ENCODE data around the gene OAS1.

Gene OAS1

DNA sequence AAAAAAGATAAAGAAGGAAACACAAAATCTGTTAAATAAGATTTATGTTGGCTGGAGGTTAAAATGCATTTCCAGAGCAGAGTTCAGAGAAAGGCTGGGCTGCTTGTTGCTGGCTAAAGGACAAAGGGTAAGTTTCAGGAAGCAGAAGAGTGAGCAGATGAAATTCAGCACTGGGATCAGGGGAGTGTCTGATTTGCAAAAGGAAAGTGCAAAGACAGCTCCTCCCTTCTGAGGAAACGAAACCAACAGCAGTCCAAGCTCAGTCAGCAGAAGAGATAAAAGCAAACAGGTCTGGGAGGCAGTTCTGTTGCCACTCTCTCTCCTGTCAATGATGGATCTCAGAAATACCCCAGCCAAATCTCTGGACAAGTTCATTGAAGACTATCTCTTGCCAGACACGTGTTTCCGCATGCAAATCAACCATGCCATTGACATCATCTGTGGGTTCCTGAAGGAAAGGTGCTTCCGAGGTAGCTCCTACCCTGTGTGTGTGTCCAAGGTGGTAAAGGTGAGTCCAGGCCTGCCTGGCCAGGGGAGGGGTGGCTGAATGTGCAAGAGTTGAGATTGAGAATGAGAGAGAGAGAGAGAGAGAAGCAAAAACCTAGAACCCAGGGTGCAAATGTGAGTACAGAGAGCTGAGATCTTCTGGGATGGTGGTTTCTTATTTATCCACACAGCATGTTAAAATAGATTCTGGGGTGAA lies at the start of gene OAS1:
TSS of gene OAS1 (plus strand) at position 251 of the 703 bp plus-strand sequence. CDS start at position 329, 78 bp downstream.
- DNase-seq (ENCODE audit: low read depth): peak; percentile 14

DNA sequence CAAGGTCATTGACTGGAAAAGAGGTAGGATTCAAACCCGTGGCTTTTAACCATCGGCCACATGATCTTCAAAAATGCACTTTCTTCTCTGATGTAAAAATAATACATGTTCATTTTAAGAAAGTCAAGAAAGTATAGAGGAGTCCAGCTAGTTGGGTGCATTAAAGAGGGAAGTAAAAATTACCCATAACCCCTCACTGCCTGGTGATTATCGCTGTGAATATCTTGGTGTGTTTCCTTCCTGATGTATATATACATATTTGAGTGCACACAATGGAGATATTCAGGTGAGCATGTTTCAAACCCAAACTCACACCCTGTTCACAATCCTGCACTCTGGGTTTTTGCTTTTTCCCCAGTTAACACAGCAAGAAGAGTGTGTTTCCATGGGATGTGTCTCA lies 47.5 kb upstream of the OAS1 start:
- DNase-seq (ENCODE audit: low read depth): no peak

DNA sequence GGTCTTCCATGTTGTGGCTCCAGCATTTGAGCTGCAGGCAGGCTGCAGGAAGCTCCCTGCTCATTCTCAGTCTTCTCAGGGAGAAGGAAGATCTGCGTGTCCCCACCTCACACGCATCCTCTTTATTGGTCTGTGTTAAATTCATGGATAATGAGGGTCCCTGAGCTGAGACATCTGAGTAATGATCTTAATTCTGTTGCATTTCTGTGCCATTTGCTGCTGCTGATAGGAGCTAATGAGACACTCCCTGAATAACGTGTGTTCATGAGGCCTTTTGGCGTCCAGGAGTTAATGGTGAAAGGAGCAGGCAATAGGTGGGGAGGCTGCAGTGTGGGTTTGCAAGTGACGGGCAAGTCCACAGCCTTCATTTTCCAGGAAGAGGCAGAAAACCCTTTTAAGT lies 46.6 kb upstream of the OAS1 start:
- no peak for DNase-seq (ENCODE audit: low read depth)

DNA sequence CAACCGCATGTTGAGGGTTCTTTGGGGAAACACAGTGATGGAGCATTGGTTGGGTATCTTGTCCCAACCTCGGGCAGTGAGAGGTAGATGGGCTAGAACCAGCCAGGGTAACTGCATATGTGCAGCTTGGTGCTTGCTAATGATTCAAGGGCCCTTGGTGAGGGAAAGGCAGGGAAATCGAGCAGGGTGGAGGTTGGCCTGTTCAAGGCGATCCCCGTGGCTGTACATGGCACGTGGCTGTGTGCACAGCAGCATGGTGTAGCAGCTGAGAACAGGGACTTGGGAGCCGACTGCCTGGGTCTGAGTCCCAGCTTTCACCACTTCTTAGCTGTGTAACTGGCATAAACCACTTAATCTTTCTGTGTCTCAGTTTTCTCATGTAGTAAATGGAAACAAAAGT lies 45.5 kb upstream of the OAS1 start:
- DNase-seq (ENCODE audit: low read depth): no peak

DNA sequence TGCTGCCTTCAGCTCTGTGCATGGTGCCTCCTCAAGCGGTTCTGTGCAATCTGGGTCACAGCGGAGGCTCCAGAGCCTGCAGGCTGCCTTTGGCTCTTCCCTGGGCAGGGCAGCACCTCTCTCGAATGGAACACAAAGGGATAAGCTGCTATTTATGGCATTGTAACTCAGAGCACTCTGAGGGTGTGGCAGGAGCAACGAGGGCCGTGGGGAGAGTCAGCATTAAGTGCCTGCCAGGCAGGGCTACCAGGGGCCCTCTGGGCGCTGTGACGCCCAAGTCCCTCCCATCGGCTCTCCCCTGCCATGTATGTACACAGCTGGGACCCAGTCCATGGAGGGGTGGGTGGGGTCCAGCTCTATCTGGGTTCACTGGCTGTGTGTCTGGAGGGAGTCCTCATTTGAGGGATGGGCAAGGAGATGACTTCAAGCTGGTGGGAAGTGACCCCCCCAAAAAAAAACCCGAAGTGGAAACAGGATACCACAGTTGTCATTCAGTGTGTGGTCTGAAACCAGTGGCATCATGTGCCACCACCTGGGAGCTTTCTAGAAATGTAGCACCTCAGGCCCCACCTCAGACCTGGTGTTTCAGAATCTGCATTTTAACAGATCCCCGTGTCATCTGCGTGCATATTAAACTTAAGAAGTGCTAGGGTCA lies 44.0 kb upstream of the OAS1 start:
- DNase-seq (ENCODE audit: low read depth): no peak

DNA sequence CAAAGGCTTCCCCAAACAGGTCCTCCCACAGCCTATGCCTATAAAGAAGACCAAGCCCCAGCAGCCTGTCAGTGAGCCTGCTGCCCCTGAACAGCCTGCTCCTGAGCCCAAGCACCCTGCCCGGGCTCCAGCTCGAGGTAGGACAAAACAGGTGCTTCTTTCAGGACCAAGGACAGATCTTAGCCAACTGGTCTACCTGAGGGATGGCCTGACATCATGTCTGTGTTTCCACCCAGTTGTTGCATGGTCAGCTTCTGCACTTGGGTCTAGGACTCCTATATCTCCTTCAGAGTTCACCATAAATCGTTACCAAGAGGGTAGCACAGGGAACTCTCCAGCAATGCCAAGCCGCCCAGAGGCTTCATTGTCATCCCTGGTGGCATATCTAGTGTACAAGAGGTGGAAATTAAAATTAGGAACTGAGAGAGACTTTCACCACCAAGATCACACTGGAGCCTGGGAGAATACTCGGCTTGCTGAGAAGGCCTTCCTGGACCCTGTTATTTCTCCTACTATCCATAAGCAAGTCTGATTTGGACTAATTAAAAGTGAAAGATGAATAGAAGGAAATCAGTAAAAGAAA lies 38.2 kb upstream of the OAS1 start:
- DNase-seq (ENCODE audit: low read depth): no peak

DNA sequence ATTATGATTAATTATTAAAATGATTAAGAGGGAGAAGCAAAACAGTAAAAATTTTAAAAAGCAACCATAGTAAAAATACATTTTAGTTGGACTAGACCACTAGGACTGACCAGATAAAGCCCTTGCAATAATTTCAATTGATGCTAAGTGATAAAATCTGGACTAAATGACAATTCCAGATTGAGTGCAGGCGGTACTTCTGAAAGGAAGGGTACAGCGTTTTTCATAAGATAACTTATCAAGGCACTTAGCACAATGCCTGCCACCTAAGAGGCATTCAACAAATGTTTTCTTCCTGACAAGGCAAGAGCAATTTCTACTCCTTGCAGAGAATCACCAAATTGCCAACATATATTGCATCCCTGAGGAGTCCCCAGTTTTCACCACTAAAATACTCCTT lies 37.7 kb upstream of the OAS1 start:
- DNase-seq (ENCODE audit: low read depth): no peak

DNA sequence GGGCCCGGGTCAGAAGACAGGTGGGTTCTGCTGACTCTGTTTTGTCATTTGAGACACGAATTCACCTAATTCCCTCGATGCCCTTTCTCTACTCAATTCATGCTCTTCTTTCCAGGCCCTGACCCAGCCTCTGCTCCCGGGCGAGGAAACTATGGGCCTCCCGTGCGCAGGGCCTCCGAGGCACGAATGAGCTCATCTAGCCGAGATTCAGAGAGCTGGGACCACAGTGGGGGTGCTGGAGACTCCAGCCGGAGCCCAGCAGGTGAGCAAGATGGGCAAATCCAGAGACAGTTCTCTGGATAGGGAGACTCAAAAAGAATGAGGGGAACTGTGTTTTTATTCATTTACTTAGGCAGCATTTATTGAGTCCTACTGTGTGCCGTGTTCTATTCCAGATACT lies 37.0 kb upstream of the OAS1 start:
- no peak for DNase-seq (ENCODE audit: low read depth)

DNA sequence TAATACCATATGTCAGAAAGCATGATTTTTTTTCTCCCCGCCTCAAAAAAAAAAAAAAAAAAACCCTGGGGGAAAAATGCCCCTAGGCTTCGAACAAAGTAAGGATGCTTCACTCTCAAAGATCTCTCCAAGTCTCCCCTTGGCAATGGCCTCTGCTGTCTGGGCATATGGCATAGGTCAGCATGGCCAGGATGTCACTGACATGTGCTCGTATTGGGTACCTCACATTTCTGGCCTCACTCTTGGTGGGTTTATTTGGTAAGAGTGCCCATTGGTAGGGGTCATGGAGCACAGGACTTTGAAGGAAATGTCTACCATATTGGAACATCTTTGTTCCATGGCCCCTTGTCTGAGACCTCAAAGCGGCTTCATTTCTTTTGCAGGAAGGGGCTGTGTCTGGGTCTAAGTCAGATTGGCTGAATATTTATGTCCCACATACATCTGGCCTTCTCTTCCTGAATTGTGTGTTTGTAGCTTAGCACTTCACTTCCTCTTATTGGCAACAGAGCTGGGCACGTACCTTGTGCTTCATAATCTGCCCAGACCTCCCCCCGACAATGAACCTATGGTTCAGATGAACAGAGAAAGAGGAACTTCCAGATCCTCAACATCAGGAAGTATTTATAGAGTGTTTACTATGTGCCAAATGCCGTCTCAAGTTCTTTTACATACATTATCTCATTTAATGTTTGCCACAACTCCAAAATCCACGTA lies 36.3 kb upstream of the OAS1 start:
- DNase-seq (ENCODE audit: low read depth): no peak

DNA sequence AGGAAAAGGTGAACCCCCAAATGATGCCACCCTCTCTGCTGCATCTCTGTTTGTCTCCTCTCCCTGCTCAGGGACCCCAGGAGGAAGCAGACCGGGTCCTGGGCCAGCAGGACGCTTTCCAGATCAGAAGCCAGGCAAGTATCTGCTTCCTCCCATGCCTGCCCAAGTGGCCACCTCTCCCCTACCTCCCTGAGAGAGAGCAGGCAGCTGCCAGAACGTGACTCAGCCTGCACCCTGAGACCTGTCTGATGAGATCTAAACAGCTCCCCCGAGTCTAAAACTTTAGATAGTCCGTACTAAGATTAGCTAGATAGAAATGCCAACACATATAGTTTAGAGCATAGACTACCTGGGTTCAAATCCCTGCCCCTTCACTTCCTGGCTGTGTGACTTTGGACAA lies 31.2 kb upstream of the OAS1 start:
- DNase-seq (ENCODE audit: low read depth): no peak

DNA sequence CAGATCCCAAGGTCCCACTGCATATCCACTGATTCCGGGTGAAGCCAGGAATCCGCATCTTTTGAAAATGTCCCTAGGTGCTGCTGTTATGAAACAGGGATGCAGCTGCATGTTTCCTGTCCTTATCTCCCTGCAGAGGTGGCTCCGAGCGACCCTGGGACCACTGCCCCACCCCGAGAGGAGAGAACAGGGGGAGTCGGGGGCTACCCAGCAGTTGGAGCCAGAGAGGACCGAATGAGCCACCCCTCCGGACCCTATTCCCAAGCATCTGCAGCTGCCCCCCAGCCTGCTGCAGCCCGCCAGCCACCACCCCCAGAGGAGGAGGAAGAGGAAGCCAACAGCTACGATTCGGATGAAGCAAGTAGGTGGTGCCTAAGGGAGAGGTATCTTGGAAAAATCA lies 30.3 kb upstream of the OAS1 start:
- DNase-seq (ENCODE audit: low read depth): no peak

DNA sequence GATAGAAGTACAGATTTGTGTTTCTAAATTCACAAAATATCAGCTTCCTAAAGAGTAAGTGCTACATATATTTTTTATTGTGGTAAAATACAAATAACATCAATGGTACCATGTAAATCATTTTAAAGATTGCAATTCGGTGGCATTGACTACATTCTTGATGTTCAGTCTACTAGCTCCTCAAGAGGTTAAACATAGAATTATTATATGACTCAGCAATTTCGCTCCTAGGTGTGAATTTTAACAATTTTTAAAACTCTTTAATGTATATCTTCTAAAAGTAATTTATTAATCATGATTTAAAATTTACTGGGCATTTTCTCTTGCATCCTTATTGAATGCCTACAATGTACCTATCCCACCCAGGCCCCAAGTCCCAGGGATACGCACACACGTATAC lies 29.8 kb upstream of the OAS1 start:
- DNase-seq (ENCODE audit: low read depth): no peak

DNA sequence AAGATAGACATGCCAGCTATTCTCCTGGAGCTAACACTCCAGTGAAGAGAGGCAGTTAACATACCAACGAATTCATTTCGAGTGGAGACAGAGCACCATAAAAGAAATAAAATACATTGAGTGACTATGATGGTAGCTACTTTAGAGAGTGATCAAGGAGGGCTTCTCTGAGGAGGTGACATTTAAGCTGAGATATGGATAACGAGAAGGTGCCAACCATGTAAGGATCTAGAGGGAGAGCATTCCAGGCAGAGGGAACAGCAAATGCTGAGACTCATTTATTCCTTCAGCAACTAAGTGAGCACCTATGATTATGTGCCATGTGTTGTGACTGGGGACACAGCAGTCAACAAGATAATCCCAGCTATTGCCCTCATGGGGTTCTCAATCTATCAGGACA lies 28.3 kb upstream of the OAS1 start:
- DNase-seq (ENCODE audit: low read depth): no peak

DNA sequence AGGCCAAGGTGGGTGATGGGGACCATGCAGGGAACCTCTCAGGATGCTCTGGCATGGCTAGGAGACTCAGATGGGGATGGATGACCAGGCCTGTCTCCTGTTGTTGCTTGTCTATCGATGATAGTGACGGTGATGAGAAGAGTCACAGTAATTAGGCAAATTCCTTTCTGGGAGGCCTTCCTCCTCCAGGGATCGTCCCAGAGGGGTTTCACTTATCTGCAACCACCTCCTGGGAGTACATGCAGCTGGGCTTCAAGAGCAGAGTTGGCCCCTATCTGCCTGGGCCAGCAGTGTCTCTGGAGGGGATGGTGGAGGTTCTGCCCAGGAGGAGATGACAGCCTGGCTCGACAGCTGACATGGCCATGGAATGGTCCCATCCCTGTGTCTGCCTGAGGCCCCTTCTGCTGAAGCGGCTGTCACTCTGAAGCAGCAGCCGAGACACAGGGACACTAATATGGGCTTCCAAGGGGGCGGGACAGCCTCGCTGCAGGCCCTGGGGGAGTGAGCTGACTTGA lies 27.5 kb upstream of the OAS1 start:
- DNase-seq (ENCODE audit: low read depth): no peak

DNA sequence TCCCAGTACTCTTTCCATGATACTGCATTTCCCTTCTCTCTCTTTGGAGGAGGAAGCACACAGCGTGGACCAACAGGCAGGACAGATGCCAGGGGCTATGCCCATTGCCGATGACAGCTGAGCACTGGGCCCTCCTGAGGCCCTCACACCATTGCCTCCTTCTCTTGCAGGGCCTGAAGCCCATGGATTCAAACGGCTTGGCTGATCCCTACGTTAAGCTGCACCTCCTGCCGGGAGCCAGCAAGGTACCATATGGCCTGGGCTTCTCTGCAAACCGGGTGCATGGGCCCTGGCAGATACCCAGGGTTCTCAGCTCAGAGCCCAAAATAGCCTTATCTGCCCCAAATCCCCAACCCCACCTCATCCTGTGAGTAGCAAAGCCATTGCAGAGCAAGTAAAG lies 25.2 kb upstream of the OAS1 start:
- no peak for DNase-seq (ENCODE audit: low read depth)

DNA sequence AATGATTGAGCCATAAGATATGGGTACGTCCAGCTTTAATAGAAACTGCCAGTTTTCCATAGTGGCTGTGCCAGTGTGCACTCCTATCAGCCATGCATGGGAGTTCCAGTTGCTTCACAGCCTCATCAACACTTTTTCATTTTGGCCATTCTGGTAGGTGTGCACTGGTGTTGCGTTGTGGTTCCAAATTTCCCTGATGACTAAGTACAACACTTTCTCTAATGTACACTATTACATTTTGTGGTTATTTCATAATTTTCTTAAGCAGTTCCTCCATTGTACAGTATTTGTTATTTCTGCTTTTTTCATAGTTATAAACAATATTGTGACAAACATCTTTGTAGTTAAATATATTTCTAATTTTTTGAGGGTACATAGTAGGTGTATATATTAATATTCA lies 21.5 kb upstream of the OAS1 start:
- no peak for DNase-seq (ENCODE audit: low read depth)

DNA sequence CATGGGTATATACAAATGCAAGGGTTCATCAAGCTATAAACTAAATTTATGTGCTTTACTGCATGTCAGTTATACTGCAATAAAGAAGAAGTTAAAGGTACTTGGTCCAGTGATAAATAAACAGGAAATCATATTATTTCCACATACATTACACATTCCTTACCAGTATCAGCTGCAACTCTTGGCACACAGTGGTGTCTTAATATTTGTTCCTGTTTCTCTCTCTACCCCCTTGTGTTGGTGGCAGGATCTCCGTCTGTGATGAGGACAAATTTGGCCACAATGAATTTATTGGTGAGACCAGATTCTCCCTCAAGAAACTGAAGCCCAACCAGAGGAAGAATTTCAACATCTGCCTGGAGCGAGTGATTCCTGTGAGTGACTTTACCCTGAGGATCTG lies 19.2 kb upstream of the OAS1 start:
- DNase-seq (ENCODE audit: low read depth): no peak

DNA sequence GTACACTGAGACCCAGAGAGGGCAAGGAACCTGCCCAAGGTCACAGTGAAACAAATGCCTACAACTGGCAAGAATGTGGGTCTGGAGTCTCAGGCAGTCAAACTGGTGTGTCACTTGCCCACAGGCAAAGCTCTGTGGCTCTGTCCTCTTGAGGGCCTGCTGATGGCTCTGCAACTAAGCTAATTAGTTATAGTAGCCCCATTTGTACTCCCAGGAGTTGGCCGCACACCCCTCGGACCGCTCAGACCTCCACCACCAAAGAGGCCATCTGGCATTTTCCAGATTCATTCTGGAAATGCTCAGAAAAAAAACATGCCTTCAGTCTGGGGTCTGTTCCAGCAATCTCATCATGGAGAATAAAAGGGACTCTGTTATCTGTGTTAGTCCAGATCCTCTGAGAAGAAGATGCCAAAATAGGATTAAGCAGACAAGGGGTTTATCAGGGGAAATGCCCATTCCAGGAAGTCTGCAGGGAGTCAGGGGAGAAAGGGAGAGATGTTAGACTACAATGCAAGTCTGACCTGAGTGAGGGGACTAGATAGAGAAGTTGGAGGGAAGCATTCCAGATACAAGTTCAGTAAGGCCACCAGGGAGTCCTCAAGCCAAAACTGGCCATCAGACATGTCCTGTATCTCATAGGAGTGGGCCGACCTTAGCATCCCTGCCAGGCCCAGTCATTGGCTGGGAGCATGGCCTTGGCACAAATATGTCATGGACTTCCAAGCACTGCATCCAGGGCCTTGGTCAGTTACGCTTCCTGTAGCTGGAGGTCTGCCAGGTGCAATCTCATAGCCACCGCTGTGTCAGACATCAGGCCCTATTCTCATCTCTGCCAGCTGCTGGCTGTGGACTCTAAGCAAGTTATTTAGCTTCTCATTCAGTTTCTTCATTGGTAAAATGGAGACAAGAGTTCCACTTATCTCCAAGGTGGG lies 15.4 kb upstream of the OAS1 start:
- DNase-seq (ENCODE audit: low read depth): no peak

DNA sequence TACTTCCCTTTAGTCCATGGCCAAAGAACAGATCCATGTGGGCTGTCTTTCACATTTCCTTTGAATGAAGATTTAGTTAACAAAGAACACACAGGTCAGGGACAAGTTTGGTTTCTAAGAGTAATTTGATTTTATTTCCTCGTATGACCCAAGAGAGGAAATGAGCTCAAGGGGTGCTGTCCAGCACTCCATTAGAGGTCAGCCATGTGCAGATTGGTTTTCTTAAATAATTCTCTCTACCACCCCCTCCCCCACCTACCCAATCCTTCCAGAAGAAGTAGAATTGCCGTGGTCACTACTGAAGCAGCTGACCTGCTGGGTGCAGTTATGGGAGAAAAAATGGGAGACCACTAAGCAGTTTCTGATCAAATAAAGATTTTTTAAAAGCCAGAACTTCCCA lies 13.9 kb upstream of the OAS1 start:
- no peak for DNase-seq (ENCODE audit: low read depth)

DNA sequence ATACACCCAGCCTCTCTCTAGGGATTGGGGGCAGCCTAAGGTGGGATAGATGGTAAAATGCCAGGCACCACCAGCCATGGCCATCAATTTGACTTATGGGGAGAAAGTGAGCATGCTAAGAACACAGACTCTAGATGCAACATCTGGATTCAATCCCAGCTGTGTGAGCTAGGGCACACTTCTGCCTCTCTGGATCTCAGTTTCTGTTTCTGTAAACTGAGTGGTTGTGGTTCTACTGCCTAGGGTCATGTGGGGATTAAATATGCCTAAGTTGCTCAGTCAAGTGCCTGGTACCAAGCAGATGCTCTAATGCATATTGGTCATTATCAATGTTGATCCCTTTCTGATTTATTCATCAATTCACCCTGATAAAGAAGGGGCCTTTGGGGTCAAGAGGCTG lies 12.6 kb upstream of the OAS1 start:
- DNase-seq (ENCODE audit: low read depth): no peak

DNA sequence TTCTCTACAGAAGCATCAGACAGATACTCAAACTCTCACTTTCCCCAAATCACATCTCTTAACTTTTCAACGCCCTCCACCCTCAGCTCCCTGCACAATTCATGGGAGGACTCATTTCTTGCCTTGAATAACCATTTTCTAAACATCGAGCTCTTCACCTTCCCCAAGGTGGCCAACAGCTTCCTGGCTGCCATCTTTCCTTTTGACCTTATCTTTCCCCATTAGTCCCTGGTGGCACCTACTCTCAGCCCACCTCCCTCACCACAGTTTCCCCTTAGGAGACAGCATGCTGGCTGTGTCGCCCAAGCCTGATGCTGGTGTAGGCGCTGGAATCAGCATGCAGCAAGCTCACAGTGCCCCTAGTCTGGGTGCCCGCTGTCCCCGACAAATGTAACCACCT lies 8.4 kb upstream of the OAS1 start:
- no peak for DNase-seq (ENCODE audit: low read depth)
